Renal pelvis (tissue), 4 donors: Measurements from ENCODE around the gene CIAPIN1. TPM values are rescaled to one million over a fixed set of nuclear protein-coding genes. Genes with fewer than 3 reads are reported as not detected.
"Not testable (repeated sequence)": the region's sequence is repeated elsewhere in the genome, so short reads cannot be mapped to it uniquely, and the experiment has no call there.

Experiments
- DNase-seq: peaks from one replicate; pipeline ENCODE4 v3.0.0-alpha.2; 2013
- polyA plus RNA-seq, 3 donors: library from polyadenylated mRNA; unstranded; fragments of 120-200 nt; gene quantifications; one replicate each; pipeline ENCODE4 v1.2.1, GENCODE V29; 2013; ENCODE audit not compliant: insufficient read length in 3 of 3

CIAPIN1 gene
- polyA plus RNA-seq, 3 donors = 95.5 to 100 (median 98.5) TPM

DNA sequence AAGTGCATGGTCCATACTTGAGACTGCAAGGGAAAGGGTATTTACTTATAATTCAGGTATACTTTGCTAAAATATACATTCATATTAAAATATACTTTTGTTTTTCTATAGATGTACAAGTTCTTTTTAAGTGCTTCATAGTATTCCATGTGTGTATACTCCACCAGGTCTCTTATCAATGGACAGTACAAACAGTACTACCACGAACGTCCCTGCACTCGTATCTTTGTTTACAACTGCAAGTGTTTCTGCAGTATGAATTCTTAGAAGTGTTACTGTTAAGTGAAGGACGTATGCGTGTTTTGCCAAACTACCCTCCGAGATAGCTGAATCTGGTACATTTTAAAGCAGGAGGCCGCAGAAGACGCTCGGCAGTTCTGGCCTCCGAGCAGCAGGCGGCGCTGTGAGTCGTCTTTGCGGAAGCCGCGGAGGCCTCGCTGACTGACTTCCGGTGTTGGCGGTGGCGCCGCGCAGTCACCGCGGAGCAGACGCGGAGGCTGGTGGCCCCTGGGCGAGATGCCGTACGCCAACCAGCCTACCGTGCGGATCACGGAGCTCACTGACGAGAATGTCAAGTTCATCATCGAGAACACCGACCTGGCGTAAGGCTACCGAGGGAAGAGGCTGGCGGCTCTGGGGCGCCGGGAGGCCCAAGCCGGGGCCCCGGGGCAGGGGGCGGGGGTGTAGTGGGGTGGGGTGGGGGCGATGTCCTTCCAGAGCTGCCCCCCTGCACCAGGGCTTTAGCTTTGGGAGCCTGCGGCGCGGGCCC lies 15.2 kb upstream of the CIAPIN1 start, which contains the start of gene POLR2C:
Gene POLR2C, plus strand, starts transcription at position 471 of the 769 bp plus-strand sequence. Its CDS starts 46 bp downstream, at position 517.
- DNase-seq = peak; percentile 82

DNA sequence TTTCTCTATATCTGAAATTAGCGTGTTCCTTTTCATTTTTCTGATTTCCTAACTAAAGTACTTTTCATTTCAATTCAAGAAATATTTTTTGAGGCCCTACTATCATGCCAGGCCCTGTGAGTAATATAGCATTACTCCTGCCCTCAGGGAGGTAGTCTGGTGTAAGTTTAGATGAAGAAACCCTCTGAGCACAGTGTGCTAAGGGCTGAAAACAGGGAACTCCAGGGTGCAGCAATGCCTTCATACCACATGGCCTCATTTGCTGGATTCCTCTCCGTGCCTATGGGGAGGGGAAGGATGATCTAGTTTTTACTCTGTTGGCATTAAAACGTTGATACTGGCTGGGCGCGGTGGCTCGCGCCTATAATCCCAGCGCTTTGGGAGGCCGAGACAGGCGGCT lies 4.8 kb upstream of the CIAPIN1 start:
- DNase-seq = no peak

DNA sequence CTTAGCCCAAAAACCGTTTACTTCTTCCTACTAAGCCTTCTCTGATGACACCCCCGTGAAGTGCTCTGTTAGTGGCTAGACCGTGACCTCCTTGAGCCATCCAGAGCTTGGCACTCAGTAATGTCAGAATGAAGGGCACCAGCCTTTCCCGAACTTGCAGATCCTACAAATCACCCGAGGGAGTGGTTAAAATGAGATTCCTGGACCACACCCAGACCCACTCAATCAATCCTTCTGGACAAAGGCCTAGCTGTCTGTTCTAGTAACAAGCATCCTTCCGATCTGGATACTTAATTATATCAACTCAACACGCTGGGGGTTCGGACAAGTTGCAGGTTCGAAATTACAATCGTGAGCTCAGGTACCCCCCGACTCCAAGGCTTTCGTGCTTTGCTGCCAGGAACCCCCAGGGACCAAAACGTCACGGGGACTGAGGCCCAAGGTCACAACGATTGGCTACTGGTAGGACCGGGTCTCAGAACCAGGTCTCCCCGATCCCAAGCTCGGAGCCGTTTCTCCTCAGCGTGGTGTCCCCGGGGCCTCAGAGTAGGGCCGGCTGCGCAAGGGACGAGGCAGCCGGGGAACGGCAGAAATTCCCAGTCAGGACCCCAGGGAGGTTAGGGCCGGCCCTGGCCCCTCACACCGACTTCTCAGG lies 527 bp downstream of the CIAPIN1 start:
- DNase-seq = no peak

DNA sequence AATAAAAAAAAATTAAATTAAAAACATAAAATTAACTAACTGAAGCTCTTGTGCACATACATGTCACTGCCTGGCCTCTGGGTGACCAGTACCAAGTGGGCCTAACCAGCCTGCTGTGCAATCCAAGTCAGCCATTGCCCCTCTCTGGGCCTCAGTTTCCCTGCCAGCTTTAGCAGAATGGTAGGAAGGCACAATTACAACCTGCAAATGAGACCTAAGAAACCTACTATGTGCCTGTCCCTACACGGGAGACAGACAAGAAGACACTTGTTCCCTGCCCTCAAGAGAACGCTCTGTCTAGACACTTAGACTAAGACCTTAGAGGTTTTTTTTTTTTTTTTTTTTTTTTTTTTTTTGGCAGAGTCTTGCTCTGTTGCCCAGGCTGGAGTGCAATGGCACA lies 1.7 kb downstream of the CIAPIN1 start:
- no peak for DNase-seq

DNA sequence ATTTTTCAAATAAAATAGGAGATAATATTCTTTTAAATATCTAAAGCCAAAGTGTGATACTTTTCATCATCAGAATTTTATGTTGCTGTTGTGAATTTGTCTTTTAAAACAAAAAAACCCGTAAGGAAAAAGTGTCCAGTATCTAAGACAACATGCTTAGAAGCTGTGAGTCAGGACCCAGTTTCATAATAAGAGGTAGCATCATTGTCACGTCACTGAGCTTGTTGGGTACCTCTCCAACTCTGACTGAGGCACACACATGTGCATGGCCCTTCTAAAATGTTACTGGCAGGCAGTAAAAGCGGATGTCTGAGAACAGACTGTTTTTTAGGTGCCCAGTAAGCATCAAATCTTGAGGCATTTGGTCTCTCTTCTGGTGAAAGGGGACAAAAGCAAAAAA lies 2.5 kb downstream of the CIAPIN1 start:
- DNase-seq = no peak

DNA sequence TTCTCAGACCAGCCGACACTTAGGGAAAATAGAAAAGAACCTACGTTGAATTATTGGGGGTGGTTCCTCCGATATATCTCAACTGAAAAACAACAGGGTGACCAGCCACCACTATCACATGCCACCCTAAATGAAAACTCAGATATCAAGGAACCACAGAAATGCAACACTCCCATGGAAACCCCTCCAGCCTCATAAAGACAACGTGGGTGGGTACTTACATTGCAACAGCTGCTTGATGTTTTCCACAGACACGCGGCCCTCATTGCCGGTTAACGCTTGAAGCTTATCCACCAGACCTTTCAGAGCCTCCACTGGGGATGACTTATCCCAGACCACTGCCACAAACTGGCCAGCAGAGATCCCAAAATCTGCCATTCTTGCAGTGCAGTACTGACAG lies 6.6 kb downstream of the CIAPIN1 start:
- DNase-seq = not testable (repeated sequence)

DNA sequence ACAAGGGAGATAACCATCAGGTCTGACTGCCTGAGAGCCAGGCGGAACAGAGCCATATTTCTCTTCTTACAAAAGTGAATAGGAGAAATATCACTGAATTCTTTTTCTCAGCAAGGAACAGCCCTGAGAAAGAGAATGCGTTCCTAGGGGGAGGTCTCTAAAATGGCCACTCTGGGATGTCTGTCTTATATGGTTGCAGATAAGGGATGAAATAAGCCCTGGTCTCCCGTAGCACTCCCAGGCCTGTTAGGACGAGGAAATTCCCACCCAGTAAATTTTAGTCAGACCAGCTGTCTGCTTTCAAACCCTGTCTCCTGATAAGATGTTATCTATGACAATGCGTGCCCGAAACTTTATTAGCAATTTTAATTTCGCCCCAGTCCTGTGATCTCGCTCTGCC lies 7.2 kb downstream of the CIAPIN1 start:
- not testable (repeated sequence) for DNase-seq

DNA sequence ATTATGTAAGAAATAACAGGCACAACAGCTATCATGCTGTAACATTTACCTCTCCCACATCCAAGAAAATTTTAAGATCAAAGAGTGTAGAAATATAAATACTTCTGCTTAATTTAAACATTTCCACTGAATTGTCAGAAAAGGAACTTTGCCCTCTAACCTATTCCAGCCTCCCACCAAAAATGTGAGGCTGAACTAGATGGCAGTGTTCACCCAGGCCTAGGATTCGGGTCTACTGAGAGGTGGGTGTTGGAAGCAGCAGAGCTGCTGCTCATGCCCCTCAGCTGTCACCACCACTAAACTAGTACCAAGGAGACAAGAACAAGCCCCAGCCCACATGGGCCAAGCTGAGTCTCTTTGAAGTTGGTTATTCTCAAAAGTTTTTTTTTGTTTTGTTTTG lies 11.3 kb downstream of the CIAPIN1 start:
- DNase-seq = no peak

DNA sequence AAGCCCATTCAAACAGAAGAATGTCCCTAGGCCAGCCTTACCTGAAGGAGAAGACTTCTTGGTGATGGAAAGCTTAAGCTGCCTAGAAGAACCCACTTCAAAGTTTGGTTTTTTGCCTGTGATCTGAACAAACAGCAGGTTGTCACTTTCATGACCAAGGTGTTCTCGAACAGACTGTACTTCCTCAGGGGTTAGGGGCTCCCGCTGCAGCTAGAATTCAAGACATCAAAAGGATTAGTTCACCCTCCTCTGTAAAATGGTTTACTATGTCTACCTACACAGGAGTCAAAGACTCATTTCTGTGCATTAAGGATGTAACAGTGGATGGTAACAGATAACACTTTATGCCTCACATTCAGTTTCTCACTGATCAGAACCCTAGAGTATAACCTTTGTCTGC lies 13.2 kb downstream of the CIAPIN1 start:
- DNase-seq = no peak

DNA sequence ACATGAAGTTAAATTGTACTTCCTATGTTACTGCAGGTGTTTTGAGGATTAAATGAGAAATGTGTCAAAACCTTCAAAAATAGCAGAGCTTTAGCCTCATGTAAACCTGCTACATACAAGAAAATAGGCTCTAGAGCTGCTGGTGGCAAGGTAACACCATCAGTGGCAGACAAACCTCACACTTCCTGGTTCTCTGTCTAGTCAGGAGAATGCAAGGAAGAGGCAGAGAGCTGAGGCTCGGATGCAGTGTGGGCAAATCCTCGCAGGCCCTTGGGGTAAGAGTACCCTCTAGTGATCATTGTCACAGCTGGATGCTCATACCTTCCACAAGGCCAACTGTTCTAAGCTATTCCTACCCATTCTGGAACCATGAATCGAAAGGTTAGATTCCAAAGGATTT lies 14.2 kb downstream of the CIAPIN1 start:
- no peak for DNase-seq

DNA sequence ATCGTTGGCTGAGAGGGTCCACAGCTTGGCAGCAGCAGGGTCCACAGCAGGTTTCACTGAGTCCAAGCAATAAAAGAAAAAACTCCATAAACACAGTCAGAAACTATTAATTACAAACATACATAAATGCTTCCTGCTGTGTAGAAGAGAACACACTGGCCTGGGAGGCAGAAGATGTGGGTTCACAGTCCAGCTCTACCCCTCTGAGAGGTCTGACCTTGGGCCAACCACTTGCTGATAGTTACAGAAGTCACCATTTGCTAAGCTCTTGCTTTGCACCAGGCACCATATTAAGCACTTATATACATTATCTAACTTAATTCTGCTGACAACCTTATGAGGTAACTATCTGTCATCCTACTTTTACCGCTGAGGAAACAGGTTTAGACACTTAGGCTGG lies 14.7 kb downstream of the CIAPIN1 start:
- DNase-seq = no peak

DNA sequence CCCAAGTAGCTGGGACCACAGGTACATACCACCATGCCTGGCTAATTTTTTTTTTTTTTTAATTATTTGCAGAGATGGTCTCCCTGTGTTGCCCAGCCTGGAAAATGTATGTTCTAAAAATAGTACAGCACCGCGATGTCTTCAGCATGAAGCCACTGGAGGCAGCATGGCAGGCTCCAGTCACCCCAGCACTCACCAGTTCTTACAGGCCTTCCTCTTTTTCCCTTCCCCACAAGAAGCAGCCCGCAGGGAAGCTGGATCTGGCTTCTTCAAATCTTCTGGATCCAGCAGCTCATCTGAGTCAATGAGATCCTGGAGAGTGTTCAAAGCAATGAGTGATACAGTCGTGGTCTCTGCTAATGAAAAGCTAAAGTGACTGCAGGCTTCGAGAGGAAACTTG lies 16.2 kb downstream of the CIAPIN1 start:
- no peak for DNase-seq

DNA sequence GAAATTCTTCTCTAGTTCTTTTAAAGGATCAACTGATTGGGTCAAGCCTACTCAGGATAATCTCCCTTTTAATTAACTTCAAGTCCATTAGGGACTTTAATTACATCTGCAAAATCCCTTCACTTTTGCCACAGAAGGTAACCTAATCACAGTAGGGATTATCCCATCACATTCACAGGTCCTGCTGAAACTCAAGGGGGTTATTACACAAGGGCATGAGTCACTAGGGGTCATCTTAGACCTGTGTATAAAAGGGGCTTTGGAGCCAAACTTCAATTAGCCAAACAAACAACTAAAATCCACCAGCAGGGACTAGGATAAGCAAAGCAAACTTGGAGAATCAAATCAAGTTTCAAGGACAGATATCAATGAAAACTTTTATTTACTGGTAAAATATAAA lies 19.4 kb downstream of the CIAPIN1 start:
- DNase-seq = no peak

DNA sequence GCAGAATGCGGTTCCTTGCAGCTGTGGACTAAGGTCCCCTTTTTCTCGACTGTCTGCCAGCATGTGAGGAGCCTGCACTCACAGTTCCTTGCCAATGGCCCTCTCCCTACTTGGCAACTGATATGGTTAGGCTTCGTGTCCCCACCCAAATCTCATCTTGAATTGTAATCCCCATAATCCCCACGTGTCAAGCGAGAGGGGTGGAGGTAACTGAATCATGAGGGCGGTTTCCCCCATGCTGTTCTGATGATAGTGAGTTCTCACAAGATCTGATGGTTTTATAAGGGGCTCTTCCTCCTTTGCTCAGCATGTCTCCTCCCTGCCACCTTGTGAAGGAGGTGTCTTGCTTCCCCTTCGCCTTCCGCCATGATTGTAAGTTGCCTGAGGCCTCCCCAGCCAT lies 19.9 kb downstream of the CIAPIN1 start:
- DNase-seq = no peak

DNA sequence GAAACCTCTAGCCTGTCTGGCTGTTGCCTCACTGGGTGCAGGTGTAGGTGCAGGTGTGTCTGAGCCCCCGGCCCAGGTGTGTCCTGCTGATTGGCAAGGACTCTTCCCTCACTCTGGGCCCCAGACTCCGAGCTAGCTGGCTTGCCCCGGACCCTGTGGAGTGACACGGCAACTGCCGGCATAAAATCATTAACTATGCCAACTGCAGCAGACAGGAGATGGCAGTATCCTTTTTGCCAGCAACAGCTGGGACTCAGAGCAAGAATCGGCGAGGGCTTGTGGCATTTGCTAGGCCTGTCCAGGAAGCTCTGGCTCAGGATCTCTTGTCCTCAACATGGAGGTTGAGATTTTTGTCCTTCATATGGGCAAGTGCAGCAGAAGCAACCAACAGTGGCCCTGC lies 20.8 kb downstream of the CIAPIN1 start:
- DNase-seq = no peak

DNA sequence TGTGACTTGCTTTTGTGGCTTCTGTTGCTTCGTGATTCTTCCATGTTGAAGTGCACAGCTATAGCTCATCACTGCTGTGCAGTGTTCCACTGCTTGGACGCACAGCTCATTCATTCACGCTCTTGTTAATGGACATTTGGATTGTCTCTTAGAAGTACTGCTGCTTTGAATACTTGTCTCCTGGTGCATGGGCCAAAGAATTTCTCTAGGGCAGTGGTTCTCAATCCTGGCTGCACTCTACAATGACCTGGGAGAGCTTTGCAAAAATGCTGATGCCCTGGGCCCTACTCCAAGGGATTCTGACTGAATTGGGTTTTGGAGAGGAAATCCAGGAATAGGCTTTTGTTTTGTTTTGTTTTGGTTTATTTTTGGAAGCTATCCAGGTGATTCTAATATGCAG lies 22.6 kb downstream of the CIAPIN1 start:
- DNase-seq = no peak

DNA sequence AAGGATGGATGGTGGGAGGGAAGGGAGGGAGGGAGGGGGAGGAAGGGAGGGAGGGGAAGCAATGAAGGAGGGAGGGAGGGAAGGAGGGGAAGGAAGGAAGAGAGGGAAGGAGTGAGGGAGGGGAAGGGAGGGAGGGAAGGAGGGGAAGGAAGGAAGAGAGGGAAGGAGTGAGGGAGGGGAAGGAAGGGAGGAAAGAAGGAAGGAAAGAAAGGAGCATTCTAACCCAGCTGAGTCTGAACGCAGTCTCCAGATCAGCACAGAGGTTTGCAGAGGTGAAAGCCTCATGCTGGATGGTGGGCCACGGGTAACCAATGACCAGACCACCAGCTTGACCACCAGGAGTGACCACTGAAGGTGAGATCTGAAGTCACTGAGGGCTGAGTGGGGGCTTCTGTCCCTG lies 24.0 kb downstream of the CIAPIN1 start:
- DNase-seq = no peak

DNA sequence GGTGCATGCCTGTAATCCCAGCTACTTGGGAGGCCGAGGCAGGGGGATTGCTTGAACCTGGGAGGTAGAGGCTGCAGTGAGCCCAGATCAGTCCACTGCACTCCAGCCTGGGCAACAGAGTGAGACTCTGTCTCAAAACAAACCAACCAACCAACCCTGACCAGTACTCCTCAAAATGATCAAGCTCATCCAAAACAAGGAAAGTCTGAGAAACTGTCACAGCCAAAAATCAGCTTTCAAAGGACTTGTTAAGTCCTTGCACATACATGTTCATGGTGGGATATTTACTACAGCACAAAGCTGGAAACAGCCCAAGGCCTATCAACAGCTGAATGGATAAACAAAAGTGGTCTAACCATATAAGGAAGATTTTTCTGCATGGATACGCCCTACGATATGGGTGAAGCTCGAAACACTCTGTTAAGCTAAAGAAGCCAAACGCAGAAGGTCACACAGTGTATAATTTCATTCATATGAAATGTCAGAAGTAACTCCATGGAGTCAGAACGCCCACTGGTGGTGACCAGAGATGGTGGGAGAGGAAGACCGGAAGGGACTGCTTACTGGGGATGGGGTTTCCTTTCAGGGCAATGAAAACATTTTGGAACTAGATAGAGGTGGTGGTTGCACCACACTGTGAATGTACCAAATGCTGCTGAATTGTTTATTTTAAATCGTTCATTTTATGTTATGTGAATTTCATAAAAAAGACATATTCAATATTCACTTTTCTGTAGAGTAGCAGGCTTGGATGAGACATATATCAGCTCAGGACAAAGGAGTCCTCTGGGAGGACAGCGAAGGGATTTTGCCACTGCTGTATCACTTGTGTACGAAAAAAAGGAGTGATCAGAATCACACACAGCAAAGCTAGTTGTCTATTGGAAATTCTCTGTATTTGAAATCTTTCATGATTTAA lies 24.9 kb downstream of the CIAPIN1 start:
- peak; percentile 74 for DNase-seq

DNA sequence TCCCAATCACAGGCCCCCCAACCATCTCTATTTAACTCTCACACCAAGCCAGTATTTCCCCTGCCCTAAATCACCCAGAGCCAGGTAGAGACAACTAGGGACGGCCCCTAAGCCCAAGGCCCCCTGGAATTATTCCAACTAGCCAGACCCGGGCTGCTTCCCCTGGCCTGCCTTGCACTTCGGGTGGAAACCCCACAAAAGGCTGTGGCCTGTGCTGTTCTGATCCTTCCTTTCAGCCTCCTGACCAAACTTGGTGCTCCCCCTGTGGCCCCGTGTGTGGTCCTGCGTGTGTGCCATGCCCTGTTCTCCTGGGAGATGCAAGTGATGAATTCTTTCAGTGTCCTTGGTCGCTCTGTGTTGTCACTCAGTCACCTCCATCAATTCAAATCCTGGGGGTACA lies 27.7 kb downstream of the CIAPIN1 start:
- no peak for DNase-seq

DNA sequence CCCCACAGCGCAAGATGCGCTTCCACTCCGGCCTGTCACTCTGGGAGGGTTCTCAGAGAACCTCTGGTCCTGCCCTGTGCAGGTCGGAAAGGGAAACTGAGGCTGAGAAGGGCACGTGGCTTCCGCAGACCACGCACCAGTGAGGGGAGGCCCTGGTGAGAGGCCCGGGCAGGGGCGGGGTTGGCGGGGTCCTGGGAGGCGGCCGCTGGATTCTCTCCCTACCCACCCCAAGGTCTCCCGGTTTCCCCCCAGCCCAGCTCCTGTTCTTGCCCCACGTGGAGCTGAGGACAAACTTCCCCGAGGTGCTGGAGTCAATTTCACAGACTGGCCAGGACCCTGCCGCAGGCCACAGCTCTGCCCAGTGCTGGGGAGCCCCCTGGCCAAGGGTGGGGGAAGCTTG lies 31.1 kb downstream of the CIAPIN1 start:
- DNase-seq = no peak

DNA sequence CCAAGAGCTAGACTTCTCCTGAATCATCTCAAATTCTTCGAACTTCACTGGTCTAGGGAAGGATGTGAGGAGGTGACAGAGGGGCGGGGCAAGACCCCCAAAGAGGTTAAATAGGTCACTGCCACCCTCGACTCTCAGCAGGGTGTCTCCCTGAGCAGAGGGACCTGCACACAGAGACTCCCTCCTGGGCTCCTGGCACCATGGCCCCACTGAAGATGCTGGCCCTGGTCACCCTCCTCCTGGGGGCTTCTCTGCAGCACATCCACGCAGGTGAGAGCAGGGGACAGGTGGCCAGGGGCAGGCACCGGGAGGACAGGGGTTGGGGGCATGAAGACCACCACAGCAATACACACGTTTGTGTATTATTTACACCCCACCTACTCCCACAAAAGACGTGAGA lies 33.5 kb downstream of the CIAPIN1 start:
- DNase-seq = no peak

DNA sequence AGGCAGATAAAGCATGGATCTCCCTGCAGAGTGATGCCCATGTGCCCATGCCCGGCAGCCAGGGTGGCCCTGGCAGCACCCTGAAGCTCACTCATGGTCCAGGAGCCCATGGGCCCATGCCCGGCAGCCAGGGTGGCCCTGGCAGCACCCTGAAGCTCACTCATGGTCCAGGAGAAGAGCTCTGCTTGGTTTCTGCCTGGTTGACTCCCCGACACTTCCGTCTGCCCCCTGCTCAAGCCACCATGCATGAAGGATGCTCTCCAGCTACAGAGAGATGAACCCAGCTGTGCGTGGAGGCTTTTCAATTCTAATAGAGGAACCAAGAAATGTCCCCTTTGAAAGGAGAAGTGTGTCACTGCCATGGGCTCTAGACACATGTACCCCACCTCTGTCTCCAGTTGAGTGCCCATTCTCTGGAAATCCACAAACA lies 33.9 kb downstream of the CIAPIN1 start:
- no peak for DNase-seq

DNA sequence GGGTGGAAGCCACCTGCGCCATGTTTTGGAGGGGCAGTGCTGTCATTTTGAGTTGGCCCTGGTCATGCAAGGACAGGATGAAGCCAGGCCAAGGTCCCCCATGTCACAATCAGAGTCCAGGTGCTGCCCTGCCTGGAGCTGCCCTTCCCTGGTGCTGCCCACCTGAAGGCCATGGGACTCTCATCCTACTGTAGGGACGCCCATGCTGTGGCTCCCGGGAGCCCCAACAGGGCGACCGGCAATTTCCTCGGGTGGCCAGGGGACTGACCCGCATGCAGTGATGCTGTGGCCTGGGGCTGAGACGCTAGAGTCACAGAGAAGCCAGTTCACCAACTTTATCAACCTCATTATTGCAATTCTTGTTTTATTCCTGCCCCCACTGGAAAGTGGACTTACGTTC lies 34.6 kb downstream of the CIAPIN1 start:
- DNase-seq = no peak
